HG02759 (cell line): ENCODE results near the gene BSCL2.
"Not testable (repeated sequence)": the region's sequence is repeated elsewhere in the genome, so short reads cannot be mapped to it uniquely, and the experiment has no call there.

ENCODE experiments used
- ATAC-seq: cut with Tn5 transposase; IDR thresholded peaks from one replicate; pipeline ENCODE4 v1.9.1; 2021; ENCODE audit warnings: mild to moderate bottlenecking, moderate library complexity; ENCODE audit not compliant: unreplicated experiment

The BSCL2 gene

GRCh38 chr11:62664405-62665074 is 42.7 kb downstream of the BSCL2 start:
- peak; percentile 17 for ATAC-seq

DNA sequence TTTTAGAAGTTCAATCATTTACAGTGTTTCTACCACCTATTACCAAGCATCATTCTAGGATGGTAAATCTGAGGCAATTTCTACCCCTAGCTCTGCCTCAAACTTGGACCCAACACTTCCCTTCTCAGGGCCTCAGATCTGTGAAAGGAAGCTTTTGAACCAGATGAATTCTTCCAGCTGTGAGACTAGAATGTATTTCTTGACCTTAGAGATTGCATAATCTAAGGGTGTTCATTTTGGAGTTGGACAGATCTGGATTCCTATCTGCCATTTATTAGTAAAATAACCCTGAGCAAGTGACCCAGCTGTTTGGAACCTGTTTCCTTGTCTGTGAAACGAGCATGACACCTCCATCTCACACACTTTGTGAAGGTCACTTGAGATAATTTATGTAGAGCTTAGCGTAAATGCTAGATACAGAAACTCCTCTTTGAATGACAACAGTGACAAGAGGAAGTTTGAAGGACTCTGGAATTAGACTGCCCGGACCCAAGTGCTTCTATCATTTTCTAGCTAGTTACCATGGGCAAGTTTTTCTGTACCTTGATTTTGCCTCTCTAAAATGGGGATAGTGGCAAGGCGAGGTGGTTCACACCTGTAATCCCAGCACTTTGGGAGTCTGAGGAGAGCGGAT is 50.3 kb downstream of the BSCL2 start:
- no peak for ATAC-seq

DNA sequence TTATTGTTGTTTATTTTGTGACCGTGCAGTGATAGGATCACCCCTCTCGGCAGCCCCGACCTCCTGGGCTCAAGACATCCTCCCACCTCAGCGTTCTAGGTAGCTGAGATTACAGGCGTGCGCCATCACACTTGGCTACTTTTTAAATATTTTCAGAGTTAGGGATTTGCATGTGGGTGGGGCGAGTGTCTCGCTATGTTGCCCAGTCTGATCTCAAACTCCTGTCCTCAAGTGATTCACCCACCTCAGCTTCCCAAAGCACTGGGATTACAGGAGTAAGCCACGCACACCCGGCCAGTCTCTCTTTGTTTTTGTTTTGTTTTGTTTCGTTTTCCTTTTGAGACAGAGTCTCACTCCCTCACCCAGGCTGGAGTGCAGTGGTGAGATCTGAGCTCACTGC is 52.9 kb downstream of the BSCL2 start:
- ATAC-seq = no peak

DNA sequence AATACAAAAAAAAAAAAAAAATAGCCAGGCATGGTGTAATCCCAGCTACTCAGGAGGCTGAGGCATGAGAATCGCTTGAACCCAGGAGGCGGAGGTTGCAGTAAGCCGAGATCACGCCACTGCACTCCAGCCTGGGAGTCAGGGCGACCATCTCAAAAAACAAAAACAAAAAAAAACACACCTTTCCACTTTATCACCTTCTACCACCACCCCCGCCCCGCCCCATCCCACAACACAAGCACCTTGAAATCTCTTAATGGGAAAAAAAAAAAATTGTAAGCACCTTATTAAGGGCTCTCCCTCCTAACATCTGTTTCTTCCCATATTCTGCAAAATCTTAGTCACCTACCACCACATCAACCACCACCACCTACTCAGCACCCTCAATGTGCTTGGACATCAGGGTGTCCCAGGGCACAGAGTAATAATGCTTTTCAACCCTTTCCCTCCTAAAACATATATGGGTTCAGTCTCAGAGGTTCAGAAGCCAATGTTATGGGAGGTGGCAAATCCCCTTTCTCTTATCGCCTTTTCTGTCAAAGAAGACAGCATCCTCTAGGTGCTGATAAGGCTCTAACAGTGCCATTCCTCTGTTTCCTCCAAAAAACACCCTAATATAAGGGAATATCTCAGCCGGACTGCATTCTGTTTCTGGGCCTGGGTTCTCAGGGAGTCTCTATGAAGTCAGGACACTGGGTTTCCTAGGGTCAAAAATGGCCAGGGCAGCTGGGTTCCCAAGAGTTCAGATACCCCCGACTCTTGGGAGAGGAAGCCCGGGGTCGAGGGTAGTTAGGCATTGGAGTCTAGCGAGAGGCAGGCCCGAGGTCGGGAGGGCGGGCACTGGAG is 54.8 kb downstream of the BSCL2 start:
- no peak for ATAC-seq

- not testable (repeated sequence) for ATAC-seq
Measured at GRCh38 chr11:62650283-62650682, 56.9 kb downstream of the BSCL2 start.

DNA sequence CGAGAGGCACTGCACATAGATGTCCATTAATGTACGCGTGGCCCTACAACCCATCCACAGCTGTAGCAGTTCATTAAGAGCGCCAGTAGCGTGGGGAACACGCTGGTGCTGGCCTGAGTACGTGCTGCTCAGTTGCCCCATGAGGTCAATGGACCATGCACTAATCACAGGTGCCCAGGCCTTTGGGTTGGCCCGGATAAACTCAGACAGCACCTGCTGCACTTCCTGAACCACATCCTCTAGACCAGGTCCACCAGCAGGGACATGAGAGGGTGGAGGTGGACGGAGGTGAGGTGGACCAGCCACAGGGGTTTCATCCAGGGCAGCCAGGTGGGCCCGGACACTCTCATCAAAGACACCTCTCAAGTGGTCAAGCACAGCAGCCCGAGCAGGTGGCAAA is 57.7 kb downstream of the BSCL2 start:
- ATAC-seq = no peak

DNA sequence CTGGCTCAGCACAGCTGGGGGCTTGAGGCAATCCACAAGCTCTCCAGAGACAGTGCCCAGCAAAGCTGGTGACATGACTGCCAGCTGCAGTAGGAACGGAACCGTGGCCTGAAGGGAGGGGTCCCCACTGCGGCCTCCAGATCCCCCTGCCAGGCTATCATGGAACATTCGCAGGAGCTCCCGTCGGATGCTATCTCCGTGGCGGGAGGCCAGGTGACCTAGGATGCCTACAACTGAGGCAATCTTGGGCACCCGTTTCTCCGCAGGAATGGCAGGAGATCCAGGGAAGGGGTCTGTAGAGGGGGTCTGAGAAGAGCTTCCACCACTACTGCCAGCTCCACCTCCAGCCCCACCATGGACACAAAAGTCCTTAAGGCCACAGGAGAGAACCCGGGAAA is 58.3 kb downstream of the BSCL2 start:
- no peak for ATAC-seq

- no peak for ATAC-seq
Measured at GRCh38 chr11:62648185-62648966, 58.8 kb downstream of the BSCL2 start.

GRCh38 chr11:62647609-62648005 is 59.6 kb downstream of the BSCL2 start:
- ATAC-seq = no peak

DNA sequence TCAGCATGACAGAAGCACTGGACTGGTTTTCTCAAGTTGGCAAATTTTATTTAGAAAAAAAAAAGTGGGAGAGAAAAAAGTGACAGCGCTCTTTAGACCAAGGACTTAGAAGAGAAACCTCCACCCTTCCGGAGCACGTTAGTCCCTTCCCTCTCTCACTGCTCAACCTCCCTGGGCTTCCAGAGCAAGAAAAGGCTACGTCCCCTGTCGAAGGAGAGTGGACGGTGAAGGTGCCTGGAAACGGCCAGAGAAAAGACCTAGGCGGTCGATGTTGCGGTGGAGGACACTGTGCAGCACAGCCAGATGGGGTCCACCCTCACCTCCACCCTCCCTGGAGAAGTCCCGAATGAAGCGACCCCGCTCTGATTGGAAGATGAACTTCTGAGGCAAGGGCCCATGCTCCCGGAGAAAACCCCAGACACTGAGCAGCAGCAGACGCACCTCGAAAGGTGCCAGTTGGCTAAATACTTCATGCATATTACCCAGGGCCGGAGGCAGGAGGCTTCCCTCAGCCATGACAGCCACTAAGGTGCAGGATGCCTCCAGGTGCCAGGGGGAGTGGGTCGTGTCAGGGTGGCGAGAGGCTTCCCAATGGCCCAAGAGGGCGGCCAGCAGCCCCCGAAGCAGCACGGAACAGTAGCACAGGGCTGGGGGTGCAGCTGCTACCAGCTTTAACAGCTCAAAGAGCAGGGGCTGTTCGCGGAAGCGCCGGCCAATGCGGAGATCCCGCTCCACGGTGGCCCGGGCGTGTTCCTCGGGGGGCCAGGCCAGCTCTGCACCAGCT is 60.2 kb downstream of the BSCL2 start:
- ATAC-seq = no peak

- peak; percentile 94 for ATAC-seq
Measured at GRCh38 chr11:62645946-62646824, 61.0 kb downstream of the BSCL2 start, which contains the start of gene GANAB. Gene GANAB, minus strand, starts transcription at chr11:62646613. Its CDS starts 14 bp downstream, at chr11:62646599.

GRCh38 chr11:62645671-62645945 is 61.6 kb downstream of the BSCL2 start:
- peak; percentile 4 for ATAC-seq

- ATAC-seq = no peak
Measured at GRCh38 chr11:62644220-62644619, 63.0 kb downstream of the BSCL2 start.
